Esophagus squamous epithelium (tissue), 4 donors: ENCODE data around the gene ARMC9.

Experiments used
- CTCF ChIP-seq, 6 experiments: fragments of 450-650 bp in 4 of 6; fragments of 200-600 bp in 2 of 6; sonication (generic) in 2 of 6; IDR thresholded peaks; one replicate each; pipeline ENCODE4 v1.5.1; 2016 to 2019; ENCODE audit warnings: antibody characterized with exemption in 6 of 6, mild to moderate bottlenecking in 4 of 6, moderate library complexity in 4 of 6
- POLR2A ChIP-seq, 4 donors: fragments of 450-650 bp; IDR thresholded peaks; one replicate each; pipeline ENCODE4 v1.6.1; 2017; ENCODE audit warnings: antibody characterized with exemption in 4 of 4, mild to moderate bottlenecking in 4 of 4, moderate library complexity in 3 of 4

- no peak for TF ChIP-seq POLR2A (IDR thresholded peaks at IDR 0.05)
- no peak for TF ChIP-seq CTCF (IDR thresholded peaks at IDR 0.05)
Observed at GRCh38 chr2:231199219-231199618, 788 bp downstream of the ARMC9 start.
